ENCODE data around the gene NT5C1A.
A peak's percentile ranks its signal among the peaks of the same experiment; 100 is the strongest.

Gene NT5C1A

DNA sequence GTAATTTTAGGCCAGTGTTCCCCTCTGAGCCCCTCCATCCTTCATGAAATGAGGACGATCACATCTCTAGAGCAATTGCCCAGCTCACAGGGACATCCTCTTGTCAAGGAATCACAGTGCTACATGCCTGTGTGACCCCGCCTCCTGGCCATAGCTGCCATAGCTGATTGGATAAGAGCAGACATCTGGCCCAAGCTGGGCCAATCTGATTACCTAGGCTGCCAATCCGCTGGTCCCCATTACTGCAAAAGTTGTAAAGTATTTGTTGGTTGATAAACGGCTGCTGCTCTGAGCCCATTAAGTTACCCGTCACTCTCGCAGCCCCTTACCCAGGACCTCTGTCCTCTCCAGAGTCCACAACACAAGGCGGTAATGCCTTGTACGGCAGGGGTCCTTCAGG lies 8.3 kb downstream of the NT5C1A start:
- no peak for DNase-seq (ENCODE audit: extremely low read depth in 1 of 2, low read depth in 1 of 2)

DNA sequence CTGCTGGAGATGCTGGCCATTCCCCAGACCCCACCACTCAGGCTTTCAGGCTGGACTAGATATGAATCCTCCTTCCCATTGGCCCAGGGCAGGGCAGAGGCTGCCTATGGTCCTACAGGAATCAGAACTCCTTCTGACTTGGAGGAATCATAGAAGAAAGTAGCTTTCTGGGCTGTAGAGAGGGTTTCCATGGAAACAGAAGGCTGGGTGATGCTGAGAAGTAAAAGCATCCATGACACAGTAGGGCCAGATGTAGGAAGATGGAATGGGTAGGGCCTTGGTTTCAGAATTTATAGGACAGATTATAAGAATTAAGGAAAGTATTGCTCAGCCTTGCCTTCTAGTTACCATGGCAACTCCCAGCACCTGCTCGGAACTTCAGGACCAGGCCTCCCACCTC lies 9.0 kb downstream of the NT5C1A start:
- no peak for DNase-seq (ENCODE audit: extremely low read depth in 1 of 2, low read depth in 1 of 2)

DNA sequence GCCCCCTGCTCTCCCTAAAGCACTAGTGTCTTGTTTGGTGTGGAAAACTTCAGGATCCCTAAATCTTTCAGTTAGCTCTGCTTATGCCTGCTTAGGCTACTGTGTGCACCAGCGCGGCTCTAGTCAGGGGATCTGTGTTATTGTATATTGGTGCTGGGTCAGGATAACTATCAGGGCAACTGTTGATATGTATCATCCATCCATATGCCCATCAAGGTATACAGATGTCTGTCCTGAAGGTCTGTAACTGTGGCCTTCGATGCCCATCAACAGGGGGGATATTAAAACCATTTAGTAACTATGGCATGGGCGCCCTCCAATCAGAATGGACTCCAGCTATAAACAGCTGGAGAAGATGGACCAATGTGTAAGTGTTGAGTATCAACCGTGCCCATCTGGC lies 12.4 kb downstream of the NT5C1A start:
- no peak for DNase-seq (ENCODE audit: extremely low read depth in 1 of 2, low read depth in 1 of 2)

DNA sequence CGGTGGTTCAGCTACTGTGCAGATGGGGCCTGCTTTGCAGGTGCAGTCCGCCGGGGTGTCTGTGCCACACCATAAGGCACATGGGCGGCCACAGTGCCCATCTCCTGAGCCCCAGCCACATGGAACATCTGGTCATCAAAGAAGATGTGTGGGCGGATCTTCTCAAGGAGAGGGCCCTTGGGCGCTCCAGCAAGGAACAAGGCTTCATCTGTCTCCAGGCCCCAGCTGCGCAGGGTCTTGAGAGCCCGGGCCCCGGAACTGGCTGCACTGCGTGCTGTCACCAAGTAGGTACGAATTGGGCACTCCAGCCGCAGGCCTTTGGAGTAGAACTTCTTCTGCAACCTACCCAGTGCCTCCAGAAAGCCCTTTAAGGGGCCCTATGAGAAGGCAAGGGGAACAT lies 12.8 kb downstream of the NT5C1A start:
- no peak for DNase-seq (ENCODE audit: extremely low read depth in 1 of 2, low read depth in 1 of 2)

DNA sequence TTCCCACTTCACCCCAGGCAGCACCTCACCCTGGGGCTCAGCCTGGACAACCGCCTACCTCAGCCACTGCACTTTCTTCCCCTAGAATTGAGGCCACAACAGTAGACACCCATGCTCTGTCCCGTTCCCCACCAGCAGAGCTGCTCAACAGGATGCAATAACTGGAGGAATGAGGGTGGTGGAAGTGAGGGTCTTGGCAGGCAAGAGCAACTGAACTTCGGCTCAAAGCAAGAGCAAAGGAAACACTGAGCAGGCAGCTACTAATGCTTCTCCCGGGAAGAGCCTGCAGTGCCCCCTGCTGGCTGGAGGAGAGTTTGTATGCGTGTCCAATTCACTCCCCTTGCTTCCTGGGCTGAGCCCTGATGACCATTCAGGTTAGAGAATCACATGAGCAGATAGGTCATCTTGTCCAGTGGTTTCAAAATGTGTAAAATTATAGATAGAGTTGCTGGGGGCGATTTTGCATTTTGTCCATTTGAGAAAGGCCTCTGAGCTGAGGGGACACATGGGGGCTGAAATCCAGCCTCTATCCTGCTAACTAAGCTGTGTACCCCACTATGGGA lies 13.9 kb downstream of the NT5C1A start:
- DNase-seq (ENCODE audit: extremely low read depth in 1 of 2, low read depth in 1 of 2): peak in 1 of 2 donors; percentile 53

DNA sequence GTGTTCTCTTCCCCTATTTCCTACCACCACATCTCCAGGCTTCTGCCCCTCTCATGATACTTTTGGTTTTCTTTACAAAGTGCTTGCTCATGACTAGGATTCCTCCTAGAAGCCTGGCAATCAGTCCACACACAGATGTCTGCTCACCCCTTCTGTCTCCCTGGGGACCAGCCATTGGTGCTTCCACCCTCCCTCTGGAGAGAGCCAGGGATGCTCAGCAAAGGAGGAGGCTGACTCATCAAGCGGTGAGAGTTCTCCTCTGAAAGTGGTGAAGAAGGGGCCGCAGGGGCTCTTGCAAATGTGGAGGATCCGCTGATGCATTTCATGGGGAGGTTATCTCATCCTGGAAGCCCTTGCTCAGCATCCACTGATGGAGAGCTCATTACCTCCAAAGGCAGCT lies 14.5 kb downstream of the NT5C1A start:
- DNase-seq (ENCODE audit: extremely low read depth in 1 of 2, low read depth in 1 of 2): no peak

DNA sequence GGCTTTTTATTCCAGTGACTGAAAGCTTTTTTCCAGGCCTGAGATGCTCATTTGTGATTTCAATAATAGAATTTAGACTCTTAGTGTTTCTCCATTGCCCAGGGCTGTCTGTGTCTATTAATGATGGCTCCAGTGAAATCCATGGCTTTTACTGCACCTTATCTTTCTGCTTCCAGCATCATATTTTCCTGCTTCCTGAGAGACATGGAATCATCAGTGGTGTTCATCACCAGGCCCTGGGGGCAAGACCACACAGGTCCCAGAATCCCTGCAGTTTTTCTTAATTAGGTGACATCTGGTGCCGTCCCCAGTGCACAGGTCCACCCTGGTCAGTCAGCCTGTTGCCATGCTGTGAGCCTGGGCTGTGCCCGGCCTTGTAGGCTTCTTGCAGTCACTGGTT lies 15.5 kb downstream of the NT5C1A start:
- DNase-seq (ENCODE audit: extremely low read depth in 1 of 2, low read depth in 1 of 2): no peak

DNA sequence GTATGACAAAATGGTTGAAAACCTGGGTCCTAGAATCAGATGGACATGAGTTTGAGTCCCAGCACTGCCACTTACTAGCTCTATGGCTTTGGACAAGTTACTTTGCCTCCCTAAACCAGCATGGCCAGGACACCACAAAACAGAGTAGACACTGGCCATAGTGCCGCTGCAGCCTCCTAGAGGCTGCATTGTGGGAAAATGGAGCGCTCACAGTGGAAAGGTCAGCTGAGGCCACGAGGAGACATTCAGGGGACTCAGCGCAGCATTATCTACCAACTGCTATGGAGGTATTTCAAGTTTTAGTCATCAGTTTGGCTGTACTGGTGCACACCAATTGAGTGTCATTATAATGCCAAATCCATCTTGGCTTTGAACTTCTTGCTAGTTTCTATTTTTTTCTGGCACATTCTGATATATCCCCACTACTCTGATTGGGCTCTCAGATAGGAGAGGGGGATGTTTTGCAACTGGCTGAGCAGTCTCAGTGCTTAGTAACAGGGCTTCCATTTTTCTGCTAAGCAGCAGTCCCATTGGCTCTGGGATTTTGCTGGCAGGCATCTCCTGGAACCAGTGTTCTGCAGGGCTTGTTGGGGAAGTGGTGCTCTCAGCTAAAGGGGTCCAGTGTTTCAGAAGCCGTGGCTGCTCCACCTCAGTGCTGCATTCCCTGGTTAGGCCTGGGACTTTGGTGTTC lies 16.2 kb downstream of the NT5C1A start:
- no peak for DNase-seq (ENCODE audit: extremely low read depth in 1 of 2, low read depth in 1 of 2)

DNA sequence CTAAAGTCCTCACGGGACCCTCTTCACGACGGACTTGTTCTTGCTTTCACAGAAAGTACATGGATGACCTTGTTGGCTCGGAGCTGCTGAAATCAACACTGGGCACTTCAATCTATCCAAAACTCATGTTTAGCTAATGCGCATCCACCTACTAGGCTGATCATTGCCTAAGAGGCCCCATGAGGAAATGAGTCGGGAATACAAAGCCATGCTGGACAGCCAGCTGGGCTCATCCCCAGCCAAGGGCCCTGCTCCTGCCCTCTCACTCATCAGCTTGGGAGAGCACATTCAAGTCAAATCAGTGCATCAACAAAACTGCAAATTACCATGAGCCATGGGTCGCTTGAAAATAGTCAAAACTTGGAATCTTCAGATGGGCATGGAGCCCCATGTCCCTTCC lies 17.6 kb downstream of the NT5C1A start:
- no peak for DNase-seq (ENCODE audit: extremely low read depth in 1 of 2, low read depth in 1 of 2)

DNA sequence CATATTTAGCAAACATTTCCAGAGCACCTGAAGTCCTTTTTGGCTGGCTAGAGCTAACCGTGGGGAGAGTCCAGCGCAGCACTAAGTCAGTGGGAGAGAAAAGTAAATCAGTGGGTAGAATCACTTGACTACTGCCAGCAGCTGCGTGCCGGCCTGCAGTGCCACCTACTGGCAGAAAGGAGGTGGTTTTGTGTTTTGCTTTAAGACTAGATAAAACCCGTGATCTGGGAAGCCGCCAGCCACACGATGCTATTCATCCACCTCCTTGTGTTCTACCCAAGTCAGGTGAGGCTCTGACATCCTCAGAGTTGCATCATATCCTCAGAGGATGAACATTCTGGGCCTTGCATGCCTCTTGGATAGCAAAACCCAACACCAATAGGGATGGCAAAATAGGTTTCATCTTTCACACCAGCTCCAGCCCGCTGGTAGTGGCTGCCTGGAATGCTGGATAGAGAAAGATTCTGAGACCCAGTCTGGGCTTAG lies 18.3 kb downstream of the NT5C1A start:
- peak; percentile 43 to 66 for DNase-seq (ENCODE audit: extremely low read depth in 1 of 2, low read depth in 1 of 2)

DNA sequence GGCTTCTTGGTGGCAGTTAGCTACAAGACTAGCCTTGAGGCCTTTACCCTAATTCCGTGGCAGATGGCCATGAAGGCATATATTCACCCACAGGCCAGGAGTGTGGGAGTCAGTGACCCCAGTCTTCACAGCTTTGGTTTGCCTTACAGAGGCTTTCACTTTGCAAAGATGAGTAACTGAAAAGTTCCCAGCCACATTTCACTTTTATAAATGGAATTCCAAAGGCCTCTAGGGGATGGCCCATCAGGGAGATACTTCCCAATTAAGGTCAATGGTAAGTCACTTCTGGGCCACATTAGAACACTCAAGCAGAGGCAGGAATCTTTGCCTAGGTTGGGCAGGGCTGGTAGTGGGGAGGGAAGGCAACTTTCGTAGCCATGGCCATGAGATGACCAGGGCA lies 19.4 kb downstream of the NT5C1A start:
- no peak for DNase-seq (ENCODE audit: extremely low read depth in 1 of 2, low read depth in 1 of 2)

DNA sequence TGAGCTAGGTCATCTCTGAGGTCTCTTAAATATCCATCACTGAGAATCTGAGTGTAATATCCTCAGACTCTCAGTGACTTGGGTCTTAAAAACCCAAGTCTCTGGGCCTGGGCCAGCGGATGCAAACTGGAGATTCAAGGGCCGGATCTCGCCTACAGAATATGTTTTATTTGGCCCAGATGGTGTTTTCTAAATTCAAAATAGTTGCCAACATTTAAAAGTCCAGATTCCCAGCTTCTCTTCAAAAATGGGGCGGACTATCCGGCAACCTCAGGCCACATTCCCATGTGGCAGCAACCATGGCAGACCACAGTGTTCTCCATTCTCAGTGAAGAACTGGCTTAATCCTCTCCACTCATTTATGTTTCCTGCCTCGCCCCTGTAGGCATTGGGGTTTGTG lies 19.8 kb downstream of the NT5C1A start:
- no peak for DNase-seq (ENCODE audit: extremely low read depth in 1 of 2, low read depth in 1 of 2)

DNA sequence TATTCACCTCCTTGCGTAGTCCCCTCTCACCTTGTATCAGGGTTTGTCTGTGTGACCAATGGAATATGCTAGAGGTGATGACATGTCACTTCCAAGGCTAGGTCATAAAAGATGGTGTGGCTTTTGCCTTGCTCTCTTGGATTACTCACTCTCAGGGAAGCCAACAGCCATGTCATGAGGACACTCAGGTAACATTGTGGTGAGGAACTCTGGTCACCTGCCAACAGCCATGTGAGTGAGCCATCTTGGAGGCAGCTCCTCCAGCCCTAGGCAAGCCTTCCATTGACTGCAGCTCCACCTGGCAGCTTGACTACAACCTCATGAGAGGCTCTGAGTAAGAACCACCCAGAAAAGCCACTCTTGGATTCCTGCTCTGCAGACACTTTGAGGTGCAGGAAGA lies 21.5 kb downstream of the NT5C1A start:
- DNase-seq (ENCODE audit: extremely low read depth in 1 of 2, low read depth in 1 of 2): no peak

DNA sequence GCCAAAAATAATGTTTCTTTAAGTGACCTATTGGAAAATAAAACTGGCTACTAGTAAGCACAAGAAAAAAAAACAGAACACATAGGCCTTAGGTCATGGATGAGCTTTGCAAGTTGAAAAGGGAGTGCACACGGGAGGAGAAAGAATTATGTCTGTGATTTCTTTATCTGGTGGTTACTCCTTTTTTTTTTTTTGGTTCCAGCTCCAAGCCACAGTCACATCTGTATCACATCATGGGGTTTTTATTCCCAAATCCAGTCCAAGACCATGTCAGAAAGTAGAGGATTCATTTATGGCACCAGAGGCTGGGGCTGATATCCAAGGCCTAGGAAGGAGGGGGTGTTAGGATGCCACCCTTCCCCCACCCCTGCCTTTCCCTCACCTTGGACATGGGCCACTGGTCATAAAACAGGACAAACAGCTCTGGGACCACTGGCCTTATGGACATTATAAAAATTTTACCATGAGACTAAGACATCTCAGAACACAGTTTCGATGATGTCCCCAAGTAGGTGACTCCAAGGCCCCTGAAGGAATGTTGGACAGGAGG lies 22.2 kb downstream of the NT5C1A start:
- no peak for DNase-seq (ENCODE audit: extremely low read depth in 1 of 2, low read depth in 1 of 2)

DNA sequence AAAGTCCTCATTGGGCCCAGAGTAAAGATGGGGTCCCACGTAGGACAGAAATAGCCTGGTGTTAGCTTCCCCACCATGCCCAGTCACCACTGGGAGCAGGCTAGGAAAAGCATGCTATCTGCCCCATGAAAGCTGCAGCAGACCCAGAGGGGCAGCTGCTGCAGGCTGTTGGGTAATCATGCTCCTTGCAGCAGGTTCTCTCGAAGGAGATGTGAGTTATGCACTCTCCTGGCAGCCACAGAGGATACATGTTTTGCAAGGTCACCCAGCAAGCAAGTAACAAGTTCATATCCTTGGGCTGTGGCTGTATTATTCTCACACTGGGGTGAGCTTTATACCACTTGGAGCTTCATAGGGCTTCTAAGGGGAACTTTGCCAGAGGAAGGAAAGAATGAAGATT lies 23.4 kb downstream of the NT5C1A start:
- DNase-seq (ENCODE audit: extremely low read depth in 1 of 2, low read depth in 1 of 2): no peak

DNA sequence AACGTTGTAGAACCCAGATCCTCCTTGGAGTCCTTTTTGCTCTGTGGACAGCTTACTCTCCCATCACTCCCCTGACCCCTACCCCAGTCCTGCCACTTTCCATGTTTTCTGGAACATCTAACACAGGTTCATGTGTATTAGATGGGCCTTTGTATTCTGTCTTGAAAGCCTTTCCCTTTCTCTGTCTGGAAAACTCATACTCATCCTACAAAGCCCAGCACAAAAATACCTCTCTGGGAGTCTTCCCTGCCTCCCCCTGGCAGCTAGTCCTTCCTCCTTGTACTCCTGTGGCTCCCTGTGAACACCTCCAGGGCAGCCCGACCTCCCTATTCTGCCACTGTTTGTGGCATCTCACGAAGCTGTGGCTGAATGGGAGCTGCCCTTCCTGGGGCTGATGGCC lies 24.7 kb downstream of the NT5C1A start:
- DNase-seq (ENCODE audit: extremely low read depth in 1 of 2, low read depth in 1 of 2): no peak

DNA sequence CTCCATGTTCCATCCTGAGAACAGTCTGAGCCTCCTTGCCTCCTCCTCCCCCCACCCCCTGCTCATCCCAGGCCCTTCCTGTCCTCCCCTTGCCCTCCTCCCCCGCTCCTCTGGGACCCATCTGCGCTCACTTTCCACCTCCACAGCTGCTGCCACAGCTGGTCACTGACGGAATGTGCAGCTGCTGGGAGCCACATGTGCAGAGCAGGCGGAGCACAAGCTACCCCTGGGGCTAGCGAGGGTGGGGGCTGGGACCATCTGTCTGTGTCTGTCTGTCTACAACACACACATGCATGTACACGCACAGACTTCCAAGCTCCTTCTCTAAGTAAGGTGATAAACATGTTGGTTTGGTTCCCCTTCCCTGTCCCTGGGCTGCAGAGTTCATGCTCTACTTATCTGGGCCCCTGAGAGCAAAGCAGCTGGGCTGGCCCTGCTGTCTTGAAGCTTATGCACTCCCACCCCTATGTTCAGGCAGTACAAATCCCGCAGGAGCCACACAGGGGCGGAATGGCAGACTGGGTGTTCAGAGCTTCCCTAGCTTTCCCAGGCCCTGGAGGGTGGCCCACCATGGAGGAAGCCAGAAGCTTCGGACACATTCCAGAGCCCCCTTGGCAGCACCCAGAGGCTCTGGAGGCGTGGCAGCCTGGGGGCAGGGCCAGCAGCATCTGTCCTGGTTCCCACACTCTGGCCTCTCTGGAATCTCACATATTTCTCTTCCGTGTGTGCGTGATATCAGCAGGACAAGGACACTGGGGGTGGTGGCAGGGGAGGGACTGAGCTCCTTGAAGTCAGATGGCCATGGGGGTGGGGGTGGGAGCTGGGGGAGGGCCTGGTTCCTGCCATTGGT lies 25.4 kb downstream of the NT5C1A start:
- DNase-seq (ENCODE audit: extremely low read depth in 1 of 2, low read depth in 1 of 2): no peak

DNA sequence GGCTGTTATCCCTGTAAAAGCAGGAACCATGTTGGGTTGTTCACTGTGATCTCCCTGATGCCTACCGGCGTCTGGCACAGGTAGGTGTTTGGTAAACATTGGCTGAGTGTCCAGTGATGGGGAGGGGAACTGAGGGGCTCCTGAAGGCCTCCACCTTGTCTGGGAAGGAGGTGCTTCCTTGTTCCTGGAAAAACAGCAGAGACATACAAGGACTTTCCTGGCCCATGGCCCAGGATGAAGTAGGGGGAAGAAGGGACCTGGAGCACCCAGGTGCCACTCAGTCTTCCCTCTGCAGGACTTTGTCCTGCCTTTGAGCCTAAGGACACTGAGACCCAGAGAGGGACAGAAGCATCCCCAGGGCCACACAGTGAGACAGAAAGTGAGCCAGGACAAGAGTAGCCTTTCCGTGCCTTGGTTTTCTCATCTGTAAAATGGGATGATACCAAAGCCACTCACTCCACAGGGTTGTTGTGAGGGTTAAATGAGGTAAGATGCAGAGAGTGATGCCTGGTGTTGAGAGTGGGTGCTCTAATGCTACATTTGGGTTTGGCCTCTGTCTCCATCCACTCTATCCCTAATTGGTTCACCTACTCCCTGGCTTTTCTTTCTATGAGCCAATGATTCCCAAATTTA lies 26.4 kb downstream of the NT5C1A start:
- DNase-seq (ENCODE audit: extremely low read depth in 1 of 2, low read depth in 1 of 2): no peak

DNA sequence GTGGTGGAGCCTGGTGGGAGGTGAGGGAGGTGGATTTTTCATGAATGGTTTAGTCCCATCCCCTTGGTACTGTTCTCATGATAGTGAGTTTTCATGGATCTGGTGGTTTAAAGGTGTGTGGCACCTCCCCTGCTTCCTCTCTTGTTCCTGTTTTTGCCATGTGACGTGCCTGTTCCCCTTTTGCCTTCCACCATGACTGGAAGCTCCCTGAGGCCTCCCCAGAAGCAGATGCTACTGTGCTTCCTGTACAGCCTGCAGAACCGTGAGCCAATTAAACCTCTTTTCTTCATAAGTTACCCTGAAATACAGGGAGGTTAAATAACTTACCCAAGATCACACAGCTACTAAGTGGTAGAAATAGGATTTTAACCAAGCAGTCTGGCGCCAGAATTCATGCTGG lies 28.2 kb downstream of the NT5C1A start:
- no peak for DNase-seq (ENCODE audit: extremely low read depth in 1 of 2, low read depth in 1 of 2)

DNA sequence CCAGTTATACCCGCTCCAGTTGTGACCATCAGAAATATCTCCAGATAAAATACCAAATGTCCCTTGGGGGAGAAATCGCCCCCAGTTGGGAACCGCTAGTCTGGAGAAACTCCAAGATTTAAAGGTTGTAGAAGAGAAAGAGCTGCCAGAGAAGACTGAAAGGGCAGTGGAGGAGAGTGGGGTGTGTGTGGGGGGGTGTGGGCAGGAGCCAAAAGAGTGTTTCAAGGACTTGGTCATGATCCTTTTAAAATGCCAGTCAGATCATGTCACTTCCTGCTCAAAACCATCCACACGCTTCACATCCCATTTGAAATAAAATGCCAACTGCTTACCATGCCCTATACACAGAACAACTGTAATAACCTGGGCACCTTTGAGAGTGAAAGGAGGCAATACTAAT lies 29.1 kb downstream of the NT5C1A start:
- no peak for DNase-seq (ENCODE audit: extremely low read depth in 1 of 2, low read depth in 1 of 2)

DNA sequence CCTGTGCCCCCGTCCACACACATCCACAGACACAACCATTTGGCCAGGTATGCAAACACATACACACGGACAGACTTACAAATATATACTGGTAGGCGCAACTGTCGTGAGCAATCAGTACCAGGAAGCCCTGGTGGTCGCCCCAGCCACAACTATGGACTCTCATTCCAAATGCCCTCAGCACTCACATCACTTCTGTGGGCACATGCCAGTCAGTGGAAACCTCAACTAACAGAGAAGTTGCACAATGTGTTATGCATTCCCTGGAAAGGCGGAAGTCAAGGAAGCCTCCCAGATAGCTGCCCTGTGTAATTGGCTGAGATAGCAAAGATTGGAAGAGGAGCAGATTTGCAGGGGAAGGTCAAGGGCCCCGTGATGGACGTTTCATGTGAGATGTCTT lies 31.0 kb downstream of the NT5C1A start:
- DNase-seq (ENCODE audit: extremely low read depth in 1 of 2, low read depth in 1 of 2): no peak

Data from stimulated activated CD8-positive, alpha-beta memory T cell treated with anti-CD3 and anti-CD28 coated beads, Interleukin-7, amount 100 ng/mL, for 48 hours (primary cell).